ENCODE results near the gene ZNF583. TPM values are rescaled to one million over a fixed set of nuclear protein-coding genes. Genes with fewer than 3 reads are reported as not detected.

Gene ZNF583
- total RNA-seq, 1 experiment from 2014 or later, result 6.3 TPM

DNA sequence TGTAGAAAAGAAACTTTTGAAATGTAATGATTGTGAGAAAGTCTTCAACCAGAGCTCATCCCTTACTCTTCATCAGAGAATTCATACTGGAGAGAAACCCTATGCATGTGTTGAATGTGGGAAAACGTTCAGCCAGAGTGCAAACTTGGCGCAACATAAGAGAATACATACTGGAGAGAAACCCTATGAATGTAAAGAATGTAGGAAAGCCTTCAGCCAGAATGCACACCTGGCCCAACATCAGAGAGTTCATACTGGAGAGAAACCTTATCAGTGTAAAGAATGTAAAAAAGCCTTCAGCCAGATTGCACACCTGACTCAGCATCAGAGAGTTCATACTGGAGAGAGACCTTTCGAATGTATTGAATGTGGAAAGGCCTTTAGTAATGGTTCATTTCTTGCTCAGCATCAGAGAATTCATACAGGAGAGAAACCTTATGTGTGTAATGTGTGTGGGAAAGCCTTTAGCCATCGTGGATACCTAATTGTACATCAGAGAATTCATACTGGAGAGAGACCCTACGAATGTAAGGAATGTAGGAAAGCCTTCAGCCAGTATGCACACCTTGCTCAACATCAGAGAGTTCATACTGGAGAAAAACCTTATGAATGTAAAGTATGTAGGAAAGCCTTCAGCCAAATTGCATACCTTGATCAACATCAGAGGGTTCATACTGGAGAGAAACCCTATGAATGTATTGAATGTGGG lies 19.3 kb downstream of the ZNF583 start:
- Histone ChIP-seq H3K36me3 (ENCODE audit: insufficient read depth, low read length, poor library complexity, severe bottlenecking) (peaks cover 23% of the 10 kb centered on the region), H3K4me3 (ENCODE audit: low read depth, low read length, poor library complexity, severe bottlenecking) (no peak overlapping the region), H3K9me3 (ENCODE audit: low read depth, low read length, poor library complexity, severe bottlenecking) (peaks cover 86% of the 10 kb centered on the region), H3K27me3 (replicated peaks; ENCODE audit: insufficient read depth, low read depth, low read length, poor library complexity) (no peaks in the 10 kb centered on the region), H3K4me1 (ENCODE audit: insufficient read depth, low read length, poor library complexity, severe bottlenecking) (no peaks in the 10 kb centered on the region), H3K27ac (ENCODE audit: low read depth, low read length, poor library complexity, severe bottlenecking) (no peak overlapping the region)
- intact Hi-C loops (cut with micrococcal nuclease; ENCODE audit: unreplicated experiment), result no loop called here
- no TSS peak for BruUV-seq (replicated peaks)
- POLR2A ChIA-PET (ENCODE audit: low non-redundant PET), result no interaction called here
- CTCF ChIA-PET, result no interaction called here
- no peak for DNase-seq (ENCODE audit: low spot score)
- TF ChIP-seq EZH2 (IDR thresholded peaks at IDR 0.05; ENCODE audit: borderline replicate concordance, low read depth, low read length, poor library complexity, severe bottlenecking), result no peak
- TF ChIP-seq, protein P1, sequence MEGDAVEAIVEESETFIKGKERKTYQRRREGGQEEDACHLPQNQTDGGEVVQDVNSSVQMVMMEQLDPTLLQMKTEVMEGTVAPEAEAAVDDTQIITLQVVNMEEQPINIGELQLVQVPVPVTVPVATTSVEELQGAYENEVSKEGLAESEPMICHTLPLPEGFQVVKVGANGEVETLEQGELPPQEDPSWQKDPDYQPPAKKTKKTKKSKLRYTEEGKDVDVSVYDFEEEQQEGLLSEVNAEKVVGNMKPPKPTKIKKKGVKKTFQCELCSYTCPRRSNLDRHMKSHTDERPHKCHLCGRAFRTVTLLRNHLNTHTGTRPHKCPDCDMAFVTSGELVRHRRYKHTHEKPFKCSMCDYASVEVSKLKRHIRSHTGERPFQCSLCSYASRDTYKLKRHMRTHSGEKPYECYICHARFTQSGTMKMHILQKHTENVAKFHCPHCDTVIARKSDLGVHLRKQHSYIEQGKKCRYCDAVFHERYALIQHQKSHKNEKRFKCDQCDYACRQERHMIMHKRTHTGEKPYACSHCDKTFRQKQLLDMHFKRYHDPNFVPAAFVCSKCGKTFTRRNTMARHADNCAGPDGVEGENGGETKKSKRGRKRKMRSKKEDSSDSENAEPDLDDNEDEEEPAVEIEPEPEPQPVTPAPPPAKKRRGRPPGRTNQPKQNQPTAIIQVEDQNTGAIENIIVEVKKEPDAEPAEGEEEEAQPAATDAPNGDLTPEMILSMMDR (conservative IDR thresholded peaks at IDR 0.05; ENCODE audit: low read depth, low read length), result no peak

DNA sequence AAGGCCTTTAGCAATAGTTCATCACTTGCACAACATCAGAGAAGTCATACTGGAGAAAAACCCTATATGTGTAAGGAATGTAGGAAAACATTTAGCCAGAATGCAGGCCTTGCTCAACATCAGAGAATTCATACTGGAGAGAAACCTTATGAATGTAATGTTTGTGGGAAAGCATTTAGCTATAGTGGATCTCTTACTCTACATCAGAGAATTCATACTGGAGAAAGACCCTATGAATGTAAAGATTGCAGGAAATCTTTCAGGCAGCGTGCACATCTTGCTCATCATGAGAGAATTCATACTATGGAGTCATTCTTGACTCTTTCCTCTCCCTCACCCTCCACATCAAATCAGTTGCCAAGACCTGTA lies 19.8 kb downstream of the ZNF583 start:
- Histone ChIP-seq H3K27ac (ENCODE audit: low read depth, low read length, poor library complexity, severe bottlenecking) (no peak overlapping the region), H3K4me3 (ENCODE audit: low read depth, low read length, poor library complexity, severe bottlenecking) (no peak overlapping the region), H3K9me3 (ENCODE audit: low read depth, low read length, poor library complexity, severe bottlenecking) (peaks cover 81% of the 10 kb centered on the region), H3K36me3 (ENCODE audit: insufficient read depth, low read length, poor library complexity, severe bottlenecking) (peaks cover 23% of the 10 kb centered on the region), H3K4me1 (ENCODE audit: insufficient read depth, low read length, poor library complexity, severe bottlenecking) (no peaks in the 10 kb centered on the region), H3K27me3 (replicated peaks; ENCODE audit: insufficient read depth, low read depth, low read length, poor library complexity) (no peaks in the 10 kb centered on the region)
- CTCF ChIA-PET, result no interaction called here
- TF ChIP-seq EZH2 (IDR thresholded peaks at IDR 0.05; ENCODE audit: borderline replicate concordance, low read depth, low read length, poor library complexity, severe bottlenecking), result no peak
- TF ChIP-seq, protein P1 (conservative IDR thresholded peaks at IDR 0.05; ENCODE audit: low read depth, low read length), result no peak
- no TSS peak for BruUV-seq (replicated peaks)
- no peak for DNase-seq (ENCODE audit: low spot score)
- POLR2A ChIA-PET (ENCODE audit: low non-redundant PET), result no interaction called here
- intact Hi-C loops (cut with micrococcal nuclease; ENCODE audit: unreplicated experiment), result no loop called here

DNA sequence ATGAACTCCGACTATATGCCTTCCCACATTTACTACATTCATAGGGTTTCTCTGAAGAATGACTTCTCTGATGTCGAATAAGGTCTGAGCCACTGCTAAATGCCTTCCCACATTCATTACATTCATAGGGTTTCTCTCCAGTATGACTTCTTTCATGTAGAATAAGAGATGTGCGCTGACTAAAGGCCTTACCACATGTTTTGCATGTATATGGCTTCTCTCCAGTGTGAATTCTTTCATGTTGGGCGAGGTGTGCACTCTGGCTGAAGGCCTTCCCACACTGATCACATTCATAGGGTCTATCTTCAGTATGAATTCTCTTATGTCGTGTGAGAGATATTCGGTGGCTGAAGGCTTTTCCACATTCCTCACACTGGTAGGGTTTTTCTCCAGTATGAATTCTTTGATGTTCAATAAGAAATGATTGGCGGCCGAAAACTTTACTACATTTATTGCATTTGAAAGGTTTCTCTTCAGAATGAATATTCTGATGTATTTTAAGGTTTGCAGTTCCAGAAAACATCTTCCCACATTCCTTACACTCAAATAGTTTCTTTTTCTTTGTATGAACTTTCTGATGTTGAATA lies 37.2 kb downstream of the ZNF583 start:
- intact Hi-C loops (cut with micrococcal nuclease; ENCODE audit: unreplicated experiment), result no loop called here
- no peak for TF ChIP-seq EZH2 (IDR thresholded peaks at IDR 0.05; ENCODE audit: borderline replicate concordance, low read depth, low read length, poor library complexity, severe bottlenecking)
- TF ChIP-seq, protein P1 (conservative IDR thresholded peaks at IDR 0.05; ENCODE audit: low read depth, low read length), result no peak
- H3K27me3 ChIP-seq (replicated peaks; ENCODE audit: insufficient read depth, low read depth, low read length, poor library complexity), result no peaks in the 10 kb centered on the region
- POLR2A ChIA-PET (ENCODE audit: low non-redundant PET), result no interaction called here
- H3K4me1 ChIP-seq (ENCODE audit: insufficient read depth, low read length, poor library complexity, severe bottlenecking), result no peaks in the 10 kb centered on the region
- H3K4me3 ChIP-seq (ENCODE audit: low read depth, low read length, poor library complexity, severe bottlenecking), result no peak overlapping the region
- CTCF ChIA-PET, result no interaction called here
- peaks cover 72% of the 10 kb centered on the region for H3K9me3 ChIP-seq (ENCODE audit: low read depth, low read length, poor library complexity, severe bottlenecking)
- BruUV-seq (replicated peaks), result no TSS peak
- H3K36me3 ChIP-seq (ENCODE audit: insufficient read depth, low read length, poor library complexity, severe bottlenecking), result no peaks in the 10 kb centered on the region
- DNase-seq (ENCODE audit: low spot score), result no peak
- H3K27ac ChIP-seq (ENCODE audit: low read depth, low read length, poor library complexity, severe bottlenecking), result no peak overlapping the region
